NCI-H2081 (cell line): ENCODE measurements around the gene NPEPL1.

Experiments
- DNase-seq, 2 experiments: peaks; one replicate each; lab custom pipeline; 2025; lab: John Stamatoyannopoulos, UW

Gene NPEPL1

DNA sequence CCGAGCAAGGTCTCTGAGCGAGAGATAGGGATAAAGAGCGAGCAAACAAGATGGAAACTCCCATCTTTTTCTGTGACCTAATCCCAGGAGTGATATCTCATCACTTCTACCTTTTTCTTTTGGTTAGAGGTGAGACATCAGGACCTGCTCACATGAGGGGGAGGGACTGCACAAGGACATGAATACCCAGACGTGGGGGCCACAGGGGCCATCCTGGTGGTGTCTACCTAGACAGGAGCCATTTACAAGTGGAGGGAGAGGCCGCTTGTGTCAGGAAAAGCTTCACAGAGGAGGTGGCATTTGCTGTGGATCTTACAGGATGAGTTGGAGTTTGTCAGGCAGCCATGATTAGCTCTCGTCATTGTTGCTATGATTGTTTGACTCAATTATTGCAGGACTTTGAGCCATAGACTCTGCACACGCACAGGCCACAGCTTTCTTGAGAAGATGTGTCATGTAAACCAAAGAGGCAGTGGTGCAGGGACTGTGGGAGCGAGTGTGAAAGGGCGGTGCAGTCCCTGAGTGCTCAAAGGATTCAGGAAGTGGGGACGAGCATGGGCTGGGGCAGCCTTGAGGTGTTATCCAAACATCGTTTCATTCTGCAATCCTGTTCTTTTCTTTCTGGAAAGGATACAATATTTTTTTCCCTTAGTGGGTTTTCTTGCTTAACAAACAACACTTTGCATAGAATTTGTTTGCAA, 7.7 kb downstream of the NPEPL1 start:
- DNase-seq: no peak

- no peak for DNase-seq
Measured at GRCh38 chr20:58700823-58701222, 8.2 kb downstream of the NPEPL1 start.

- DNase-seq: no peak
Measured at GRCh38 chr20:58701431-58702160, 9.0 kb downstream of the NPEPL1 start.

DNA sequence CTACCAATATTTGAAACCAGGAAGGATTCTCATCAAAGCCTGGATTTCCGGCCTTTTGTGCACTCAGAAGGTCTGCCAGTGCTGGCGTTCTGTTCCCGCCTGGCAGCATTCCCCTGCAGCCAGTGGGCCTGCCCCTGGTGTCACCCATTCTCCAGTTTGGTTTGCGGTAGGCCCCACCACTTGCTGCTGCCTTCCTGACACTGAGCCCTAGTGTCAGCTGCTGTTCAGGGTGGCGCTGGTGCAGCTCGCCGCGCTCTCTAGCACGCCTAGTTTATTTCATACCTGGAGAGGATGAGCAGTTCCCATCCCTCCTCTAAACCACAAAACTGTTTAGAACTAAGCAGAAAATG, 9.5 kb downstream of the NPEPL1 start:
- no peak for DNase-seq

DNA sequence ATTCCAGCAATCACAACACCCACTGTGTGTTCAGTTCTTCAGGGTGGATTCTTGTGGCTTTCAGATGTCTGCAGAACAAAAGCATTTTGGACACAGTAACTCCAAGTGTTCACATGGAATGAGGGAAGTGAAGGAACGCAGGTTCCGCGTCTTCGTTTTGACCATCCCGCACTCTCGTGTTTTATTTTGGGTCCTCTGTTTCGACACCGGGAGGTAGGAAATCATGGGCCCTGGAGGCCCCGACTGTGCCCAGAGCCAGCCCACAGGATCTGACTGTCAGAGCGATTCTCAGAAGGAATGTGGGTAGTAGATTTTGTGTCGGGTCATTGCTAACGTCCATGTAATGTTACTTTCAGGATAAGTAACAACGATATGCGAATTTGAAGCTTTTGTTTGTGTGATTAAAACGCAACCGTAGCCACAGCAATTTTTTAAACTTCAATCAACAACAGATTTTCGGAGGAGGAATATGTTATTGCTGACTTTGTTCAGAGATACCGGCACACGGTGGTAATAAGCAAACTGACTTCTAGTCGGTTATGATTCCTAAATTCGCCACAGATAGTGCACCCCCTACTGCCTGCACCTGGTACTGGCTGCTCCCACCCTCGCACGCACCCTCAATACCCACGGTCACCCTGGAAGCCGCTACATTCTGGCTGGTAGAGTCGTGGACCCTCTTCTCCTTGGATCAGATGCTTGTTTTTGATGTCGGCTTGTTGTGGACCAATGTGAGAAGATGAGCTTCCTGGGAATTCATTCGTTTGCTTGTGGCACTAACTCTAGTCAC, 10.5 kb downstream of the NPEPL1 start:
- DNase-seq: no peak

DNA sequence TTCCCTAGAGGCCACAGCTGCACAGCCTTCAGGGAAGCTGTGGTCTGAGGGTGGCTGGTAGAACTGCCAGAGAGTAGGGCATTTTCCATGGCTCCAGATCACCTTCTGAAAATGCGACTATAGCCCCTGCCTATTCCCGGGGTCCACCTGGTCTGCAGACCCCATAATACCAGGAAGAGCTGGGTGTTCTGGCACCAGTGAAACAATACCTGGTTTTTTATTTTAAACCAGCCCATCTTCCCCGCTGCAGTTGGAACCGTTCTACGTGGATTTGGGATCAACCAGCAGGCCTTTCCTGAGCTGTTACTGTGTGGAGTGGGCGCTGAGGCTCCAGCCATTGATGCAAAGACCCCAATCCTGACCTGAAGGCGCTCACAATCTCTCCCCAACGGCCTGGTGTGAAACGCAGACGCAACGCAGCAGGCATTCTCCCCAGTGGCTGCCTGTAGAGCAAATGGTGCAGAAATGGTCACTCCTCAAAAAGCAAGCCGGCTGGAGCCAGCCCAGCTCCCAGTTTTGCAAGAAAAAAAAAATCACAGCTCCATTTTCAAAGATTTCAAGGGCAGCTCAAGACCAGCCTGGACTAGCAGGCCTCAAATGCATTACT, 11.3 kb downstream of the NPEPL1 start:
- DNase-seq: no peak

- no peak for DNase-seq
Measured at GRCh38 chr20:58705208-58705926, 12.8 kb downstream of the NPEPL1 start.

- no peak for DNase-seq
Measured at GRCh38 chr20:58706150-58706892, 13.7 kb downstream of the NPEPL1 start.

GRCh38 chr20:58706975-58707681, 14.5 kb downstream of the NPEPL1 start:
- DNase-seq: no peak

- no peak for DNase-seq
Measured at GRCh38 chr20:58707770-58708169, 15.2 kb downstream of the NPEPL1 start.

- DNase-seq: no peak
Measured at GRCh38 chr20:58708246-58708931, 15.8 kb downstream of the NPEPL1 start.

- DNase-seq: no peak
Measured at GRCh38 chr20:58709013-58709702, 16.6 kb downstream of the NPEPL1 start.

GRCh38 chr20:58709703-58710039, 17.1 kb downstream of the NPEPL1 start:
- no peak for DNase-seq

DNA sequence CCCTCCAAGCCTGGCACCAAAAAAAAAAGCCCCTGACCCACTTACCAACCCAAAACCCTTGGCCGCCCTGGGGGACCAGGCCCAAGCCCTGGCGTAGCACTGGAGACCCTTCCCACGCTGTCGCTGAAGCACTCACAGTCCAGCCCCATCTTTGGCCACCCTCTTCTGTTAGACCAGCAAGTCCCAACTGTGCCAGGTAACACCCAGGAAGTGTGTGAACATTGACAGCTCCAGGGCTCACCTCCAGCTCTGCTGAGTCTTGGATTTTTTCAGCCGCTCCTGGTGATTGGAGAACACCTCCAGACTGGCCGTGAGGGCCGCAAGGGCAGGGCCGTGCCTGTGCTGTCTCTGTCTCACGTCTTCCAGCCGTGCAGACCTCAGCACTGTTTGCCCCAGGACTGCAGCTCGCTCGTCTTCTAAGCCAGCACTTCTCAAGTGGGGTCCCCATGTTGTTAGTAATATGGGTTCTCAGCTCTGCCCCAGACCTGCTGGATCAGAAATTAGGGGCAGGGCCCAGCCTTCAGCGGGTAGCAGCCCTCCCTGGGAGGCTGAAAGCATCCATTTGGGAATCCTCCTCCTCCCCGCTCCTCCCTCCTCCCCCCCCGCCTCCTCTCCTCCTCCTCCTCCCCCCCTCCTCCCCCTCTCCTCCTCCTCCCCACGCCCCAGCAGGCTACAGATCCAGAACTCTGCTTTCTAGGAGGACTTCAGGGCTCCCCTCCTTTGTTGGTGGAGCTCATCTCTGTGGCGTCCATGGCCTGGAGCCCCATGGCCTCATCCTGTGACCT, 18.1 kb downstream of the NPEPL1 start:
- no peak for DNase-seq

- no peak for DNase-seq
Measured at GRCh38 chr20:58711266-58712051, 18.9 kb downstream of the NPEPL1 start.

- no peak for DNase-seq
Measured at GRCh38 chr20:58712151-58712791, 19.7 kb downstream of the NPEPL1 start.
